Body of pancreas (tissue), 4 donors: ENCODE results near the gene ZNF705A. TPM values are rescaled to one million over a fixed set of nuclear protein-coding genes. Genes with fewer than 3 reads are reported as not detected.
"Not testable (repeated sequence)": the region's sequence is repeated elsewhere in the genome, so short reads cannot be mapped to it uniquely, and the experiment has no call there.

Experiments
- ATAC-seq: fragments of 150-250 bp; one replicate; pipeline ENCODE4 v1.9.1; 2016
- DNase-seq, 4 donors: peaks; one replicate each; pipeline ENCODE4 v3.0.0-alpha.2; 2019
- H3K27ac ChIP-seq, 4 donors: fragments of 200-600 bp; sonication (generic); 1 replicate in 3 of 4; 2 replicates in 1 of 4; pipeline versions ENCODE4 v1.5.1 to v1.6.1; 2016 to 2019; ENCODE audit warnings: mild to moderate bottlenecking in 1 of 4, mixed read lengths in 1 of 4, moderate library complexity in 1 of 4
- H3K27me3 ChIP-seq, 2 donors: fragments of 200-600 bp; sonication (generic); one replicate each; pipeline ENCODE4 v1.6.0; 2016; ENCODE audit warnings: mild to moderate bottlenecking in 1 of 2
- H3K36me3 ChIP-seq, 2 donors: fragments of 200-600 bp; sonication (generic); replicated peaks in 1 of 2; 2 replicates each; pipeline ENCODE4 v1.5.1; 2016; ENCODE audit warnings: low read depth in 2 of 2; ENCODE audit not compliant: insufficient read depth in 1 of 2
- H3K4me1 ChIP-seq: fragments of 200-600 bp; sonication (generic); one replicate; pipeline ENCODE4 v1.6.0; 2016
- H3K4me3 ChIP-seq, 2 donors: fragments of 200-600 bp; sonication (generic); 1 replicate in 1 of 2; 2 replicates in 1 of 2; pipeline ENCODE4 v1.5.1; 2016 to 2019
- H3K9me3 ChIP-seq, 3 donors: fragments of 200-600 bp; sonication (generic); 1 replicate in 2 of 3; 2 replicates in 1 of 3; pipeline ENCODE4 v1.5.1; 2016
- CTCF ChIP-seq, 7 experiments: fragments of 450-650 bp in 4 of 7; fragments of 200-600 bp in 3 of 7; sonication (generic) in 3 of 7; IDR thresholded peaks; one replicate each; pipeline ENCODE4 v1.5.1; 2016 to 2019; ENCODE audit warnings: antibody characterized with exemption in 7 of 7
- POLR2A ChIP-seq, 3 donors: fragments of 450-650 bp; IDR thresholded peaks; one replicate each; pipeline ENCODE4 v1.6.1; 2016; ENCODE audit warnings: antibody characterized with exemption in 3 of 3, mild to moderate bottlenecking in 2 of 3
- WGBS, 2 donors: methylation state at CpG; one replicate each; pipeline ENCODE4 v1.1.5; 2017; 5-methylcytosine and 5-hydroxymethylcytosine counted together
- intact Hi-C: fragments of 100-400 bp; cut with DNase I; formaldehyde crosslinking; loops from one replicate; pipeline ENCODE4 v1.15.1; 2023
- total RNA-seq, 2 donors: library from RNA; depleted of rRNA; stranded (reverse); fragments of >200 nt; gene quantifications; one replicate each; pipeline ENCODE4 v1.1.0, GENCODE V29; 2016

ZNF705A gene
- total RNA-seq, 2 donors from 2014 or later: not detected

- ATAC-seq, H3K4me1 ChIP-seq, H3K36me3 ChIP-seq, intact Hi-C loops, H3K9me3 ChIP-seq, H3K27me3 ChIP-seq: not testable (repeated sequence)
- peak; percentile 67 to 79 (median 71) for DNase-seq
- 1 to 11% methylated on average over 1 to 37 of the region's 43 CpGs for WGBS, 2 donors
- Histone ChIP-seq H3K4me3 (peak overlapping the region; percentile 70 to 85), H3K27ac (peak overlapping the region in 3 of 4 donors; percentile 58 to 70 (median 60))
- peak; percentile 11 to 49 (median 44) for TF ChIP-seq POLR2A (IDR thresholded peaks at IDR 0.05)
- peak in 6 of 7 experiments; percentile 13 to 67 (median 60) for TF ChIP-seq CTCF (IDR thresholded peaks at IDR 0.05)
Measured at GRCh38 chr12:8179989-8180585, 23.3 kb downstream of the ZNF705A start.

- peak overlapping the region in 1 of 4 donors; percentile 30 for H3K27ac ChIP-seq
- H3K4me1 ChIP-seq, H3K36me3 ChIP-seq, intact Hi-C loops, DNase-seq, ATAC-seq, H3K9me3 ChIP-seq, H3K27me3 ChIP-seq, H3K4me3 ChIP-seq: not testable (repeated sequence)
Measured at GRCh38 chr12:8181271-8181670, 24.5 kb downstream of the ZNF705A start.

GRCh38 chr12:8182923-8183322 is 26.1 kb downstream of the ZNF705A start:
- 95 to 97% methylated on average over 7 of the region's 7 CpGs for WGBS, 2 donors
- H3K4me1 ChIP-seq, ATAC-seq, H3K4me3 ChIP-seq, intact Hi-C loops, H3K27me3 ChIP-seq, H3K9me3 ChIP-seq, H3K27ac ChIP-seq, DNase-seq, H3K36me3 ChIP-seq: not testable (repeated sequence)

GRCh38 chr12:8183346-8183745 is 26.5 kb downstream of the ZNF705A start:
- DNase-seq, intact Hi-C loops, H3K4me1 ChIP-seq, H3K9me3 ChIP-seq, H3K4me3 ChIP-seq, H3K27me3 ChIP-seq, H3K36me3 ChIP-seq, H3K27ac ChIP-seq, ATAC-seq: not testable (repeated sequence)
- WGBS, 2 donors: 94 to 97% methylated on average over 13 to 16 of the region's 23 CpGs

- H3K9me3 ChIP-seq, ATAC-seq, H3K4me1 ChIP-seq, H3K27me3 ChIP-seq, H3K27ac ChIP-seq, H3K36me3 ChIP-seq, DNase-seq, intact Hi-C loops, H3K4me3 ChIP-seq: not testable (repeated sequence)
- no CpG with 5 or more reads among the region's 28 CpGs for WGBS, 2 donors
Measured at GRCh38 chr12:8184206-8184605, 27.4 kb downstream of the ZNF705A start.

- H3K36me3 ChIP-seq, H3K4me1 ChIP-seq, ATAC-seq, H3K27me3 ChIP-seq, intact Hi-C loops, DNase-seq, H3K27ac ChIP-seq, H3K9me3 ChIP-seq, H3K4me3 ChIP-seq: not testable (repeated sequence)
- WGBS, 2 donors: 48 to 67% methylated on average over 2 of the region's 2 CpGs
- TF ChIP-seq CTCF (IDR thresholded peaks at IDR 0.05): peak in 1 of 7 experiments; percentile 15
Measured at GRCh38 chr12:8188088-8188487, 31.3 kb downstream of the ZNF705A start.

- H3K9me3 ChIP-seq, DNase-seq, H3K4me3 ChIP-seq, H3K27me3 ChIP-seq, ATAC-seq, H3K4me1 ChIP-seq, H3K36me3 ChIP-seq, intact Hi-C loops, H3K27ac ChIP-seq: not testable (repeated sequence)
- 86 to 100% methylated on average over 1 of the region's 1 CpG for WGBS, 2 donors
Measured at GRCh38 chr12:8197685-8198308, 41.0 kb downstream of the ZNF705A start.
